ENCODE data around the gene MINK1. TPM values are rescaled to one million over a fixed set of nuclear protein-coding genes. Genes with fewer than 3 reads are reported as not detected.

Gene MINK1
- total and polyA plus RNA-seq, 10 of the 15 experiments (the other 5 are each of a cell fraction or from before 2014, with no cell fraction given): 0.08 to 55.6 (median 15.0) TPM

- Histone ChIP-seq H4K20me1 (ENCODE audit: control insufficient read depth, insufficient read depth) (no peaks in the 10 kb centered on the region), H3K4me2 (ENCODE audit: control insufficient read depth, insufficient read depth) (no peak overlapping the region), H3K9ac (ENCODE audit: control insufficient read depth, insufficient read depth, low read length) (no peak overlapping the region), H3K9me3 (replicated peaks; ENCODE audit: control insufficient read depth, insufficient read depth, low read length) (no peaks in the 10 kb centered on the region; the same call in 2 of the 3 replicates), H3K4me1 (ENCODE audit: control insufficient read depth, insufficient read depth, low read length) (peaks cover 10% of the 10 kb centered on the region; the same call in 1 of the 2 replicates), H2AFZ (ENCODE audit: control insufficient read depth, low read depth, low read length) (no peak overlapping the region), H3K27ac (ENCODE audit: control insufficient read depth, insufficient read depth) (no peak overlapping the region), H3K4me3 (no peak overlapping the region), H3K27me3 (replicated peaks in 1 of 2; ENCODE audit: control insufficient read depth in 2 of 2, insufficient read depth in 2 of 2, low read length in 1 of 2) (no peaks in the 10 kb centered on the region; a peak in 1 of 4 replicates), H3K79me2 (ENCODE audit: control insufficient read depth, insufficient read depth, low read length) (no peaks in the 10 kb centered on the region), H3K36me3 (ENCODE audit: control insufficient read depth in 2 of 2, insufficient read depth in 2 of 2, low read length in 1 of 2) (peaks cover 3 to 17% of the 10 kb centered on the region in 2 experiments; a peak in 3 of 4 replicates)
- FAIRE-seq (no peak), DNase-seq (ENCODE audit: low read depth, low spot score) (no peak), ATAC-seq (no peak)
- POLR2A ChIA-PET: interaction anchor here (0.5 kb wide), 1 partner anchor 247 kb away, joined by 6 read pairs; no protein-coding TSS in a partner anchor
- 91% methylated on average over 25 of the region's 27 CpGs for WGBS (ENCODE audit: insufficient coverage, insufficient replicate concordance, low lambda C conversion rate, missing lambda C conversion rate)
- RAD21 ChIA-PET (ENCODE audit: unreplicated experiment): no interaction called here
- intact Hi-C loops (cut with micrococcal nuclease; ENCODE audit: unreplicated experiment) (no loop called here), in situ Hi-C loops (cut with MboI) (no loop called here)
- SMC1A ChIA-PET (ENCODE audit: uncharacterized antibody, unreplicated experiment): no interaction called here
- CTCF ChIA-PET: no interaction called here
- no TSS peak for BruUV-seq (replicated peaks)
- TF ChIP-seq NR2C1 (IDR thresholded peaks at IDR 0.05) (no peak), CBX3 (IDR thresholded peaks at IDR 0.05; ENCODE audit: borderline replicate concordance, low read depth) (no peak), ZBTB33 (IDR thresholded peaks at IDR 0.05) (no peak), SMC3 (IDR thresholded peaks at IDR 0.05; ENCODE audit: borderline replicate concordance, low read length) (no peak), NRF1 (conservative IDR thresholded peaks at IDR 0.05; ENCODE audit: low read depth, low read length) (no peak), KAT2A (conservative IDR thresholded peaks at IDR 0.05; ENCODE audit: control insufficient read depth, low read depth, low read length) (no peak), JUND (IDR thresholded peaks at IDR 0.05; ENCODE audit: low read depth, low read length) (no peak), HDAC6 (IDR thresholded peaks at IDR 0.05; ENCODE audit: unreplicated experiment) (no peak), SUZ12 (IDR thresholded peaks at IDR 0.05; ENCODE audit: unreplicated experiment) (no peak), MTA3 (IDR thresholded peaks at IDR 0.05; ENCODE audit: borderline replicate concordance, low read length) (no peak), PAX8 (IDR thresholded peaks at IDR 0.05) (no peak), TARDBP (IDR thresholded peaks at IDR 0.05; ENCODE audit: borderline replicate concordance) (no peak), RELA (IDR thresholded peaks at IDR 0.05; ENCODE audit: borderline replicate concordance, partially characterized antibody) (no peak), STAT3 (IDR thresholded peaks at IDR 0.05; ENCODE audit: low read depth, low read length) (no peak), CHD2 (IDR thresholded peaks at IDR 0.05; ENCODE audit: borderline replicate concordance, low read depth, low read length) (no peak), POU2F2 (IDR thresholded peaks at IDR 0.05; ENCODE audit: borderline replicate concordance, low read depth, low read length) (no peak)
- TF ChIP-seq, protein P1, sequence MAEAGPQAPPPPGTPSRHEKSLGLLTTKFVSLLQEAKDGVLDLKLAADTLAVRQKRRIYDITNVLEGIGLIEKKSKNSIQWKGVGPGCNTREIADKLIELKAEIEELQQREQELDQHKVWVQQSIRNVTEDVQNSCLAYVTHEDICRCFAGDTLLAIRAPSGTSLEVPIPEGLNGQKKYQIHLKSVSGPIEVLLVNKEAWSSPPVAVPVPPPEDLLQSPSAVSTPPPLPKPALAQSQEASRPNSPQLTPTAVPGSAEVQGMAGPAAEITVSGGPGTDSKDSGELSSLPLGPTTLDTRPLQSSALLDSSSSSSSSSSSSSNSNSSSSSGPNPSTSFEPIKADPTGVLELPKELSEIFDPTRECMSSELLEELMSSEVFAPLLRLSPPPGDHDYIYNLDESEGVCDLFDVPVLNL (IDR thresholded peaks at IDR 0.05; ENCODE audit: low read depth, low read length): no peak
- TF ChIP-seq, protein P2, sequence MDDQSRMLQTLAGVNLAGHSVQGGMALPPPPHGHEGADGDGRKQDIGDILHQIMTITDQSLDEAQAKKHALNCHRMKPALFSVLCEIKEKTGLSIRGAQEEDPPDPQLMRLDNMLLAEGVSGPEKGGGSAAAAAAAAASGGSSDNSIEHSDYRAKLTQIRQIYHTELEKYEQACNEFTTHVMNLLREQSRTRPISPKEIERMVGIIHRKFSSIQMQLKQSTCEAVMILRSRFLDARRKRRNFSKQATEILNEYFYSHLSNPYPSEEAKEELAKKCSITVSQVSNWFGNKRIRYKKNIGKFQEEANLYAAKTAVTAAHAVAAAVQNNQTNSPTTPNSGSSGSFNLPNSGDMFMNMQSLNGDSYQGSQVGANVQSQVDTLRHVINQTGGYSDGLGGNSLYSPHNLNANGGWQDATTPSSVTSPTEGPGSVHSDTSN (IDR thresholded peaks at IDR 0.05; ENCODE audit: insufficient replicate concordance, low read depth, low read length): no peak
Observed at GRCh38 chr17:4896332-4897197, 63.4 kb downstream of the MINK1 start.
